ENCODE measurements around the gene ARL4D.

Gene ARL4D

DNA sequence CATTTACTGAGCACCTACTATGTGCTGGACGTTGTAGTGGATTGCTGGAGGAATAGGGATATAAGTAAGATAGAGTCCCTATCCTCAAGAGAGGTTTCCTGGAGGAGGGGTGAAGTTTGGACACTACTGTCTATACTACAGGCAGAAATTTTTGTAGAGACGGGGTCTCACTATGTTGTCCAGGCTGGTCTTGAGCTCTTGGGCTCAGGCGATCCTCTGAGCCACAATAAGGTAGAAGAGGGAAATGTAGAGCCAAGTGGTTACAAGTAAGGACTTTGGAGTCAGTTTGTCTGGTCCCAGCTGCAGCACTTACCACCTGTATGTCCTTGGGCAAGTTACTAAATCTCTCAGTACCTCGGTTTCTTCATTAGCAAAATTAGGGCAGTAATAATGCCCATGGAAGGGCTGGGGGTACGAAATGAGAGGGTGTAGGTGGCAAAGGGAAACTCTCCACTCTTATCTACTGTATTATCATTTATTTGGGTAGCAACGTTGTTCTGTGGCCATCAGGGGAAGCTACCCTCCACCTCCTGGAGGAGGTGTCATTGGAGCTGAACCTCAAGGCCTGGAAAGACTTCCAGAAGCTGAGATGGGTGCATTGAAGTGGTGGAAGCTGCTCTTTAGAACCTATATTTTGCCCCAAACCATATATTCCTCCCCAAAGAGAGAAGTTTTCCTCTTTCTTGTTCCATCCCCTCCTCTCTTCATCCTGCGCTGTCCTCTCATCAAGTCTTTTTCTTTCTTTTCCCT, 50.1 kb downstream of the ARL4D start:
- H2AFZ ChIP-seq (ENCODE audit: low read length): no peak overlapping the region
- H3K4me3 ChIP-seq (ENCODE audit: low read length): no peak overlapping the region
- H3K9me2 ChIP-seq (replicated peaks; ENCODE audit: insufficient read depth, low read length): no peaks in the 10 kb centered on the region
- no peaks in the 10 kb centered on the region for H3K9me3 ChIP-seq (replicated peaks; ENCODE audit: insufficient read depth, low read length)
- no peaks in the 10 kb centered on the region for H3K4me1 ChIP-seq (ENCODE audit: low read length)
- no peak overlapping the region for H3K9ac ChIP-seq (ENCODE audit: low read length)
- peaks cover 2% of the 10 kb centered on the region; the same call in 1 of the 2 replicates for H3K27me3 ChIP-seq (replicated peaks; ENCODE audit: insufficient read depth, low read length)
- H3K27ac ChIP-seq (ENCODE audit: low read length): no peak overlapping the region
- H4K20me1 ChIP-seq (ENCODE audit: insufficient read depth, low read length): no peaks in the 10 kb centered on the region
- no peak for DNase-seq
- H3K4me2 ChIP-seq (ENCODE audit: low read depth, low read length): no peak overlapping the region
- TF ChIP-seq, protein P1, sequence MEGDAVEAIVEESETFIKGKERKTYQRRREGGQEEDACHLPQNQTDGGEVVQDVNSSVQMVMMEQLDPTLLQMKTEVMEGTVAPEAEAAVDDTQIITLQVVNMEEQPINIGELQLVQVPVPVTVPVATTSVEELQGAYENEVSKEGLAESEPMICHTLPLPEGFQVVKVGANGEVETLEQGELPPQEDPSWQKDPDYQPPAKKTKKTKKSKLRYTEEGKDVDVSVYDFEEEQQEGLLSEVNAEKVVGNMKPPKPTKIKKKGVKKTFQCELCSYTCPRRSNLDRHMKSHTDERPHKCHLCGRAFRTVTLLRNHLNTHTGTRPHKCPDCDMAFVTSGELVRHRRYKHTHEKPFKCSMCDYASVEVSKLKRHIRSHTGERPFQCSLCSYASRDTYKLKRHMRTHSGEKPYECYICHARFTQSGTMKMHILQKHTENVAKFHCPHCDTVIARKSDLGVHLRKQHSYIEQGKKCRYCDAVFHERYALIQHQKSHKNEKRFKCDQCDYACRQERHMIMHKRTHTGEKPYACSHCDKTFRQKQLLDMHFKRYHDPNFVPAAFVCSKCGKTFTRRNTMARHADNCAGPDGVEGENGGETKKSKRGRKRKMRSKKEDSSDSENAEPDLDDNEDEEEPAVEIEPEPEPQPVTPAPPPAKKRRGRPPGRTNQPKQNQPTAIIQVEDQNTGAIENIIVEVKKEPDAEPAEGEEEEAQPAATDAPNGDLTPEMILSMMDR (IDR thresholded peaks at IDR 0.05; ENCODE audit: low read length): no peak
- TF ChIP-seq EZH2 (optimal IDR thresholded peaks at IDR 0.05; ENCODE audit: low read depth, low read length) (no peak), EZH2phosphoT487 (IDR thresholded peaks at IDR 0.05; ENCODE audit: low read length) (no peak)
- no peaks in the 10 kb centered on the region for H3K36me3 ChIP-seq (replicated peaks; ENCODE audit: insufficient read depth, low read length)
- no peaks in the 10 kb centered on the region for H3F3A ChIP-seq (ENCODE audit: insufficient read depth, low read length)
- H3K79me2 ChIP-seq (ENCODE audit: low read length): no peaks in the 10 kb centered on the region

DNA sequence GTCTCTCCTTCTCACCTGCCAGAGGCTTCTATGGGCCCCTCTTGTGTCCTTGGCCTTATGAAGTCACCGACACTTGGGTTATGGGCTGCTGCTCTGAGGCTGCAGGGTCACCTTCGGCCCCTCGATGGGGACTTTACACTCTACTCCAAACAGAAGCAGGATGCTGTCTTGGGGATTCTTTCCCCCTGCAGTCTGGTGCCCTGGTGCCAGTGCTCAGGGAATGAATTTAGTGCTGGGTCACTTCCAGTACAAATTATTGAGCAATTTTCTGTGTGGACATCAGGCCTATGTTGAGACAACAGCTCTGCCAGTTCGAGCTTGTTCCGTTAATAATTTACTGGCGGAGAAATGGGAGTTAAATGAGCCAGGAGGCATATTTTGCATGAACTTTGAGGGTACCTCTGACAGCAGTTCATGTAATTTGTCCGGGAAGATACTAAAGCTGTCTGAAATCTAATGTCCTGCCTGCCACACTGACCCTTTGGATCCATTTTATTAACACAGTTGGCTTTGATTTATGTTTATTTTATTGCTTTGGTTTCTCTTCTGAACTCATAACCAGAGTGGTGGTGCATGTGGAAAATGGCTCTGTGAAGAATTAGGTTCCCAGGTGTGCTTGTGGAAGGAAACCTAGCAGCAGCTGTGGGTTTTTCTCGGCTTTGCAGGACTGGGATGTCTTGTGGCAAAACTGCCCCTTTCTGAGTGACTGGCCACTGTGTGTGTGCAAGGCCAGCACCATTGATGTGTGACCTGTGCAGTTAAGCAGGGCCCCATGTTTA, 50.9 kb downstream of the ARL4D start:
- TF ChIP-seq EZH2 (optimal IDR thresholded peaks at IDR 0.05; ENCODE audit: low read depth, low read length) (no peak), EZH2phosphoT487 (IDR thresholded peaks at IDR 0.05; ENCODE audit: low read length) (no peak)
- TF ChIP-seq, protein P1 (IDR thresholded peaks at IDR 0.05; ENCODE audit: low read length): no peak
- no peaks in the 10 kb centered on the region for H3K9me2 ChIP-seq (replicated peaks; ENCODE audit: insufficient read depth, low read length)
- H3K79me2 ChIP-seq (ENCODE audit: low read length): no peaks in the 10 kb centered on the region
- no peaks in the 10 kb centered on the region for H3F3A ChIP-seq (ENCODE audit: insufficient read depth, low read length)
- H3K4me1 ChIP-seq (ENCODE audit: low read length): no peaks in the 10 kb centered on the region
- no peak overlapping the region for H3K9ac ChIP-seq (ENCODE audit: low read length)
- no peaks in the 10 kb centered on the region; the same call in 1 of the 2 replicates for H3K27me3 ChIP-seq (replicated peaks; ENCODE audit: insufficient read depth, low read length)
- H4K20me1 ChIP-seq (ENCODE audit: insufficient read depth, low read length): no peaks in the 10 kb centered on the region
- no peak overlapping the region for H3K4me3 ChIP-seq (ENCODE audit: low read length)
- H3K36me3 ChIP-seq (replicated peaks; ENCODE audit: insufficient read depth, low read length): no peaks in the 10 kb centered on the region
- no peak overlapping the region for H2AFZ ChIP-seq (ENCODE audit: low read length)
- H3K9me3 ChIP-seq (replicated peaks; ENCODE audit: insufficient read depth, low read length): no peaks in the 10 kb centered on the region
- no peak for DNase-seq
- no peak overlapping the region for H3K4me2 ChIP-seq (ENCODE audit: low read depth, low read length)
- no peak overlapping the region for H3K27ac ChIP-seq (ENCODE audit: low read length)

Data from MM.1S (cell line).